Measurements from ENCODE around the gene NEBL. TPM values are rescaled to one million over a fixed set of nuclear protein-coding genes. Genes with fewer than 3 reads are reported as not detected.

Gene NEBL
- total RNA-seq, 1 experiment from 2014 or later, result 16.6 TPM

DNA sequence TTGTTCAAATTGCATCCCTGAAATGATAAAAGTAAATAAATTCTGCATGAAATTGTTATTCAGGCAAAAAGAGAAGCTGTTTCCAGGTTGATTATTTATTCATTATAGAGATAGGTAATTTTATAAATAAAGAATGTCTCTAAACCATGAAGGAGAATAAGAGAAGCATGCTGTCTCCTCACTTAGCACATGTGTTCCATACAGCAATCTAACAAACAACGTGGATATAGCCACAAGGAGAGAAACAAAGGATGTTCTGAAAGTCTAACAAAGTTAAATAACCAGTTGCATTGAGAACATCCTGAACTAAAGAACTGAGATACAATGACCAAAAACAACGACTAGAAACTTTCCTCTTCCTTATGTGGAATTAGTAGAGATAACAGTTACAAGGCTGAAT, 50.8 kb downstream of the NEBL start:
- no peaks in the 10 kb centered on the region for H3K4me1 ChIP-seq (ENCODE audit: control insufficient read depth in 1 of 2, insufficient read depth in 2 of 2, low read length in 2 of 2)
- no peaks in the 10 kb centered on the region for H4K20me1 ChIP-seq (ENCODE audit: insufficient read depth)
- H3K9me3 ChIP-seq (ENCODE audit: control insufficient read depth in 1 of 2, insufficient read depth in 1 of 2, low read depth in 1 of 2, low read length in 2 of 2), result no peaks in the 10 kb centered on the region
- TF ChIP-seq JUND (IDR thresholded peaks at IDR 0.05) (no peak), POLR2AphosphoS5 (IDR thresholded peaks at IDR 0.05; ENCODE audit: low read depth, low read length) (no peak), SRF (IDR thresholded peaks at IDR 0.05; ENCODE audit: low read depth) (no peak), EZH2phosphoT487 (IDR thresholded peaks at IDR 0.05; ENCODE audit: borderline replicate concordance) (no peak), CBX3 (IDR thresholded peaks at IDR 0.05; ENCODE audit: low read depth) (no peak), YY1 (IDR thresholded peaks at IDR 0.05; ENCODE audit: extremely low read depth, insufficient replicate concordance, low read depth, low read length) (no peak), EZH2 (IDR thresholded peaks at IDR 0.05) (no peak), ZNF274 (IDR thresholded peaks at IDR 0.05; ENCODE audit: low read depth, low read length) (no peak), ELF1 (IDR thresholded peaks at IDR 0.05; ENCODE audit: borderline replicate concordance, low read depth) (no peak), SIN3A (IDR thresholded peaks at IDR 0.05; ENCODE audit: low read depth) (no peak), EGR1 (IDR thresholded peaks at IDR 0.05; ENCODE audit: low read depth) (no peak), TCF7L2 (IDR thresholded peaks at IDR 0.05; ENCODE audit: borderline replicate concordance, extremely low read depth, insufficient read depth, insufficient read length) (no peak), SP1 (IDR thresholded peaks at IDR 0.05; ENCODE audit: low read depth) (no peak)
- TF ChIP-seq, protein P1, sequence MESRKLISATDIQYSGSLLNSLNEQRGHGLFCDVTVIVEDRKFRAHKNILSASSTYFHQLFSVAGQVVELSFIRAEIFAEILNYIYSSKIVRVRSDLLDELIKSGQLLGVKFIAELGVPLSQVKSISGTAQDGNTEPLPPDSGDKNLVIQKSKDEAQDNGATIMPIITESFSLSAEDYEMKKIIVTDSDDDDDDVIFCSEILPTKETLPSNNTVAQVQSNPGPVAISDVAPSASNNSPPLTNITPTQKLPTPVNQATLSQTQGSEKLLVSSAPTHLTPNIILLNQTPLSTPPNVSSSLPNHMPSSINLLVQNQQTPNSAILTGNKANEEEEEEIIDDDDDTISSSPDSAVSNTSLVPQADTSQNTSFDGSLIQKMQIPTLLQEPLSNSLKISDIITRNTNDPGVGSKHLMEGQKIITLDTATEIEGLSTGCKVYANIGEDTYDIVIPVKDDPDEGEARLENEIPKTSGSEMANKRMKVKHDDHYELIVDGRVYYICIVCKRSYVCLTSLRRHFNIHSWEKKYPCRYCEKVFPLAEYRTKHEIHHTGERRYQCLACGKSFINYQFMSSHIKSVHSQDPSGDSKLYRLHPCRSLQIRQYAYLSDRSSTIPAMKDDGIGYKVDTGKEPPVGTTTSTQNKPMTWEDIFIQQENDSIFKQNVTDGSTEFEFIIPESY (IDR thresholded peaks at IDR 0.05; ENCODE audit: extremely low read depth, insufficient replicate concordance, low read length), result no peak
- TF ChIP-seq, protein P2, sequence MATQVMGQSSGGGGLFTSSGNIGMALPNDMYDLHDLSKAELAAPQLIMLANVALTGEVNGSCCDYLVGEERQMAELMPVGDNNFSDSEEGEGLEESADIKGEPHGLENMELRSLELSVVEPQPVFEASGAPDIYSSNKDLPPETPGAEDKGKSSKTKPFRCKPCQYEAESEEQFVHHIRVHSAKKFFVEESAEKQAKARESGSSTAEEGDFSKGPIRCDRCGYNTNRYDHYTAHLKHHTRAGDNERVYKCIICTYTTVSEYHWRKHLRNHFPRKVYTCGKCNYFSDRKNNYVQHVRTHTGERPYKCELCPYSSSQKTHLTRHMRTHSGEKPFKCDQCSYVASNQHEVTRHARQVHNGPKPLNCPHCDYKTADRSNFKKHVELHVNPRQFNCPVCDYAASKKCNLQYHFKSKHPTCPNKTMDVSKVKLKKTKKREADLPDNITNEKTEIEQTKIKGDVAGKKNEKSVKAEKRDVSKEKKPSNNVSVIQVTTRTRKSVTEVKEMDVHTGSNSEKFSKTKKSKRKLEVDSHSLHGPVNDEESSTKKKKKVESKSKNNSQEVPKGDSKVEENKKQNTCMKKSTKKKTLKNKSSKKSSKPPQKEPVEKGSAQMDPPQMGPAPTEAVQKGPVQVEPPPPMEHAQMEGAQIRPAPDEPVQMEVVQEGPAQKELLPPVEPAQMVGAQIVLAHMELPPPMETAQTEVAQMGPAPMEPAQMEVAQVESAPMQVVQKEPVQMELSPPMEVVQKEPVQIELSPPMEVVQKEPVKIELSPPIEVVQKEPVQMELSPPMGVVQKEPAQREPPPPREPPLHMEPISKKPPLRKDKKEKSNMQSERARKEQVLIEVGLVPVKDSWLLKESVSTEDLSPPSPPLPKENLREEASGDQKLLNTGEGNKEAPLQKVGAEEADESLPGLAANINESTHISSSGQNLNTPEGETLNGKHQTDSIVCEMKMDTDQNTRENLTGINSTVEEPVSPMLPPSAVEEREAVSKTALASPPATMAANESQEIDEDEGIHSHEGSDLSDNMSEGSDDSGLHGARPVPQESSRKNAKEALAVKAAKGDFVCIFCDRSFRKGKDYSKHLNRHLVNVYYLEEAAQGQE (IDR thresholded peaks at IDR 0.05; ENCODE audit: low read depth), result no peak
- intact Hi-C loops (cut with micrococcal nuclease), result no loop called here
- H3K79me2 ChIP-seq (ENCODE audit: insufficient read depth, low read length), result no peaks in the 10 kb centered on the region
- H3K27ac ChIP-seq (ENCODE audit: low read depth, low read length), result no peak overlapping the region
- H3K9me2 ChIP-seq (ENCODE audit: insufficient read depth), result no peaks in the 10 kb centered on the region
- no peaks in the 10 kb centered on the region for H3K36me3 ChIP-seq (ENCODE audit: control insufficient read depth in 1 of 2, insufficient read depth in 2 of 2, low read length in 2 of 2)
- H3K4me3 ChIP-seq (replicated peaks in 1 of 2; ENCODE audit: low read depth in 1 of 2, low read length in 2 of 2), result no peak overlapping the region
- ATAC-seq (no peak), DNase-seq (ENCODE audit: low read depth, low spot score) (no peak)
- no peak overlapping the region for H3K4me2 ChIP-seq (ENCODE audit: low read length)
- H3K9ac ChIP-seq (ENCODE audit: low read length), result no peak overlapping the region
- H2AFZ ChIP-seq (ENCODE audit: low read depth, low read length, poor library complexity, severe bottlenecking), result no peak overlapping the region
- ChIA-PET CTCF (no interaction called here), POLR2A (no interaction called here), RAD21 (ENCODE audit: low non-redundant PET in 1 of 2, low total read pairs in 2 of 2, uncharacterized antibody in 2 of 2, unreplicated experiment in 2 of 2) (no interaction called here)
- no TSS peak for BruUV-seq (replicated peaks)
- H3K27me3 ChIP-seq (ENCODE audit: insufficient read depth, low read length), result no peaks in the 10 kb centered on the region

Data from HCT116 (cell line).